Effector memory CD4-positive, alpha-beta T cell (primary cell): Measurements from ENCODE around the gene PHOX2B.

Experiments
- DNase-seq, 3 donors: peaks; one replicate each; pipeline ENCODE4 v3.0.0-alpha.2; 2020
- H3K27ac ChIP-seq: 2 replicates; pipeline ENCODE4 v1.7.0; 2013; ENCODE audit warnings: mild to moderate bottlenecking, low read length, moderate library complexity; ENCODE audit not compliant: insufficient read depth, poor library complexity, severe bottlenecking
- H3K27me3 ChIP-seq: replicated peaks from 2 replicates; pipeline ENCODE4 v1.7.0; 2013; ENCODE audit warnings: mild to moderate bottlenecking, low read length; ENCODE audit not compliant: insufficient read depth, control insufficient read depth, poor library complexity, severe bottlenecking
- H3K36me3 ChIP-seq: 2 replicates; pipeline ENCODE4 v1.7.0; 2013; ENCODE audit warnings: mild to moderate bottlenecking, low read length, moderate library complexity; ENCODE audit not compliant: control insufficient read depth, insufficient read depth
- H3K4me1 ChIP-seq: 2 replicates; pipeline ENCODE4 v1.7.0; 2013; ENCODE audit warnings: low read length, mild to moderate bottlenecking; ENCODE audit not compliant: control insufficient read depth, insufficient read depth, poor library complexity, severe bottlenecking
- H3K4me3 ChIP-seq: 2 replicates; pipeline ENCODE4 v1.7.0; 2013; ENCODE audit warnings: low read length, low read depth, mild to moderate bottlenecking; ENCODE audit not compliant: insufficient read depth, poor library complexity, severe bottlenecking
- H3K9me3 ChIP-seq: 2 replicates; pipeline ENCODE4 v1.7.0; 2013; ENCODE audit warnings: mild to moderate bottlenecking, low read length, moderate library complexity; ENCODE audit not compliant: control insufficient read depth

Gene PHOX2B

DNA sequence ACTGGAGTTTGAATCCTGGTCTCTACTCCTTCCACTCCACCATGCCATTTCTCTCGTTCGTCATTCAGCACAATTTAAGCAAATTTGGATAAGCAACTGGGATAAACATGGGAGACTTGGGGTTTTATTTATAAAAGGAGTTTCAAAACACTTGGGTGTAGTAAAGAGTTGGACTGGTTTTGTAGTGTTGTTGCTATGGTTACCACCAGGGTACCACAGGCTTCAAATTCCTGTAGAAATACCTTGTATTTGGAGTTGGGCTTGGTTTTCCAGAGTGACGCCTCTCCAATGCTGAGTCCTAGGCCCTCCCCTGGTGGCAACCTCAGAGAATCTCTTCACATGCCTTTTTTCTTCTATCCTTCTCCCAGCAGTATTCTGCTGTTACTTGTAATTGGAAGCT lies 27.9 kb upstream of the PHOX2B start:
- no peaks in the 10 kb centered on the region for H3K36me3 ChIP-seq
- no peaks in the 10 kb centered on the region for H3K27me3 ChIP-seq
- no peak overlapping the region for H3K27ac ChIP-seq
- H3K9me3 ChIP-seq: no peaks in the 10 kb centered on the region
- no peak for DNase-seq
- no peaks in the 10 kb centered on the region for H3K4me1 ChIP-seq
- no peak overlapping the region for H3K4me3 ChIP-seq

DNA sequence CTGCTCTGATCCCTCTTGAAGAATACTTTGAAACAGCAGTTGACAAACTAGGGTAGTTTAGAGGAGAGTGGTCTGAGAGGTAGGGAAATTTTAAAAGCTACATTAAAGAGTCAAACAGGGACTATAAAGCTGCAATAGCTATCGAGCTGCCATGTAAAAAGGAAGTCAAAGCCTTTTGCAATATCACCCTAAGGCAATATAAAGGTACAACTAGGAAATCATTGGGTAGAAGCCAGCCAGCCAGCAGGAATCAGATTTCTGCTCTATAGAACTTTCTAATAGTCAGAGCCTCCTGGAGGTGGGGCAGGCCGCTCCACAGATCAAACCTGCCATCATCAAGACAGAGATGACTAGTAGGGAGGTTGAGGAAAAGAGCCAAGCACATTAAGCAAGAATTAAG lies 15.2 kb upstream of the PHOX2B start:
- Histone ChIP-seq H3K27me3 (peaks cover 3% of the 10 kb centered on the region), H3K9me3 (no peaks in the 10 kb centered on the region), H3K27ac (no peak overlapping the region), H3K4me1 (no peaks in the 10 kb centered on the region), H3K36me3 (no peaks in the 10 kb centered on the region), H3K4me3 (no peak overlapping the region)
- no peak for DNase-seq

DNA sequence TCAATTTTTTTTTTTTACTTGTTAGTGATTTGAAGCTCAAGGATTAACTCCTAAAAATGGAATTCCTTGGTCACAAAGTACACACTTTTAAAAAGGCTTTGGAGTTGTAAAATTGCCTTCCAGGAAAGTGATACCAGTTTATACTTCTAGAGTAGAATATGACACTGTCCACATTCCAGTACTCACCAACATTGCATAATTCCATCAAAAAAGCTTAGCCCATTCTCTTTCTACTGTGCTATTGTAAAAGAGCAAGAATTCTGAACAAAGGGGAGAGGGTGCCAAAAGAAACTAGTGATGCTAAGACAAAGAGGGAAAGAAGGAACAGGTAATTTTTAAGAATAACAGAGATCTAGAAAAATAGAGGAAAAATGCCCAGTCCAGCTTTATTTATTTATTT lies 10.4 kb upstream of the PHOX2B start:
- H3K27me3 ChIP-seq: peaks cover 4% of the 10 kb centered on the region
- no peaks in the 10 kb centered on the region for H3K36me3 ChIP-seq
- no peak overlapping the region for H3K4me3 ChIP-seq
- H3K4me1 ChIP-seq: no peaks in the 10 kb centered on the region
- DNase-seq: no peak
- no peak overlapping the region for H3K27ac ChIP-seq
- H3K9me3 ChIP-seq: no peaks in the 10 kb centered on the region

DNA sequence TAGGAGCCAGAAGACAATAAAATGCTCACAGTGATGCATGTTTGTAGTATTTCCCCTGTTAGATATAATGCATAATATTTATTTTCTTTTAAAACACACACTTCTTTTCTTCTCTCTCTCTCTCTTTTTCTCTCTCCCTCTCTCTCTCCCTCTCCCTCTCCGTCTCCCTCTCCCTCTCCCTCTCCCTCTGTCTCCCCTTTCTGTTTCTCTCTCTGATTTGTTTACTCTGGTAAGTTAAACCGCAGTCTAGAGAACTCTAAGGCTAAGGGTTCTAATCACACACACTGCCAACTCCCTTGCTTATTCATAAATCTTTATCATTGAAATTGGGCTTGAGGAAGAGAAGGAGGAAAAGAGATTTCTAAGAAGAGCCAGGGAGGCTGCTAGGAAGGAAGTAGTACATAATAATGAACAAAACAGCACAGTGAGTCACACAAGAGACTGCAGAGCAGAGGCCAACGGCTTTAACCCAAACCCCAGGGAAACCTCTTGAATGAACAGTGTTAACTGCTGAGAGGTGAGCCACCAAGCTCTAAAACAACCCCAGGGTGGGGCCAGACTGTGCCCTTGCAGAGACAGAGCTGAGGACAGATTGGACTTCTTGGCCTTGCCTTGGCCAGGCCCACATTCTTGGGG lies 9.1 kb upstream of the PHOX2B start:
- no peak for DNase-seq
- Histone ChIP-seq H3K27ac (no peak overlapping the region), H3K9me3 (no peaks in the 10 kb centered on the region), H3K36me3 (no peaks in the 10 kb centered on the region), H3K4me3 (no peak overlapping the region), H3K4me1 (no peaks in the 10 kb centered on the region), H3K27me3 (peaks cover 8% of the 10 kb centered on the region)

DNA sequence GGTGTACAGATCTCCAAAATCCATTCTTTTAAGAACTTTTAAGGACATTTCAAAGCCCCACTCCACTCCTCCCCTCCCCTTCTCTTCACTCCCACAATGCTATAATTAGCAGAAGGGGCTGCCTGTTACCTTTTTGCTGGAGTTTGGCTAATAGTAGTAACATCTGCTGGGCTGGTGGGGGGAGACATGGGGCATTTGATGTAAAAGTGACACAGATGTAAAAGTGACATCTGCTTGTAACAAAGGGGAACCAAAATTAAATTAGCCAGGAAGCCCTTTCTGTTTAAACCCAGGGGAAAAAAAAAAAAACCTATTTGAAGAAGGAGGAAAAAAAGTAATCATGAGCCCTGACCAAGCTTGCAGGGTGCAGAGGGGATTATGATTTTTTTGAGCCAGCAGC lies 5.4 kb upstream of the PHOX2B start:
- H3K27ac ChIP-seq: no peak overlapping the region
- DNase-seq: no peak
- H3K4me3 ChIP-seq: no peak overlapping the region
- peaks cover 11% of the 10 kb centered on the region for H3K27me3 ChIP-seq
- no peaks in the 10 kb centered on the region for H3K9me3 ChIP-seq
- no peaks in the 10 kb centered on the region for H3K4me1 ChIP-seq
- no peaks in the 10 kb centered on the region for H3K36me3 ChIP-seq

DNA sequence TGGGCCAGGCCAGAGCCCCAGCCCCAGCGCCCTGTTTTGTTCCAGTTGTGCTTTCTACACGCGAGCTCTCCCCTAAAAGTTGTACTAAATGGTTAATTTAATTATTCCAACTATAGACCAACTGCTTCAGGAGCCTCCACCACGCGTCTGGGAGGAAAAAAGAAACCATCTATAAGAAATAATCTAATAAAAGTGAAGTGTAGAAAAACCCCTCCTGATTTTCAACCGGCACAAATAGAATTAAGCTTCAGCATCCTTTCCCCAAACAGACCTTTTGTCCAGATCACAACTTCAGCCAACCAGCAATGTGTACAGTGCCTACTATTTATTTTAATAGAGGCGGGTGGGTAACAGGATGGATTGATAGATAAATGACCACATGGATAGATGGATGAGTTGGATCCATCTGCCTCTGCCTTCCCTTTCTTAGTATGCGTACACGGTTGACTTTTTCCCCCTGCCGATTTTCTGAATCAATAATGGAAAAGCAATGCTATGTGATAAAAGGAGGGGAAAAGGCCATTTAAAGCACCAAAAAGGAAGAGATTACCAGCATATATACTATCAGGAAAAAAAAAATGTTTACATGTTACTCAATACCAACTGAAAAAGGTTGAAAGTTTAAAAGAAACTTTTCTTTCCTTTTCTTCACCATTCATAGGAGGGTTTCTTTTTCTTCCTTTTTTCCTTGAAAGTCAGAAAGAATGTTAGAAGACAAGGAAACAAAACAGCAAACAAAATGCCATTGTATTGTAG lies 3.7 kb upstream of the PHOX2B start:
- Histone ChIP-seq H3K9me3 (no peaks in the 10 kb centered on the region), H3K4me1 (no peaks in the 10 kb centered on the region), H3K4me3 (no peak overlapping the region), H3K27me3 (peaks cover 13% of the 10 kb centered on the region), H3K27ac (no peak overlapping the region), H3K36me3 (no peaks in the 10 kb centered on the region)
- DNase-seq: no peak

DNA sequence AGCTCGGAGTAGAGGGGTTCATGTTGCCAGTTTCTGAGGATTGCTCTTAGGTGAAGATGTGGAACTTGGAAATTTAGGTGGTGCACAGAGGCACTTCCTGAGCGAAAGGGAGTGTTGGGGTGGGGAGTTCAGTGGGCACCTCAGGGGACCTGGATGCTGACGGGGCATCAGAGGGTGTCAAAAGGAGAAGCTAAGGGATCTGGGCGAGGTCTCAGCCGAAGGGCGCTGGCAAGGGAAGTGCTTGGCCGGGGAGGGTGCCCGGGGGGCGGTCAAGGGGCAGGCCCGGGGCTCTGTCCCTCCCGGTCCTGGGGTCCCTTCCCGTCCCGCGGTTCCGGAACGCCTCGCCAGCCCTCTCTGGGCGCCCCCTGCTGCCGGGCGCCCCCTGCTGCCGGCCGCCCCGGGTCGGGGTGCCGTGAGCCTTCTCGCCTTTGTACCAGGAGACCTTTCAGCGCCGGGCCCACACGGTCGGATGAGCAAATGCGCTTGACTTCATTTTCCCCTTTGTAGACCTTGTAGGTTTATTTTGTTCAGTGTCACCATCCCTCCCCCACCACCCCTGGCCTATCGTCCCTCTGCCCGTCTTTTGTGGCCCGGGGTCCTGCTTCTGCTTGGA lies 3.0 kb upstream of the PHOX2B start:
- Histone ChIP-seq H3K4me1 (no peaks in the 10 kb centered on the region), H3K27ac (no peak overlapping the region), H3K36me3 (no peaks in the 10 kb centered on the region), H3K4me3 (no peak overlapping the region), H3K9me3 (no peaks in the 10 kb centered on the region), H3K27me3 (peaks cover 13% of the 10 kb centered on the region)
- DNase-seq: no peak

DNA sequence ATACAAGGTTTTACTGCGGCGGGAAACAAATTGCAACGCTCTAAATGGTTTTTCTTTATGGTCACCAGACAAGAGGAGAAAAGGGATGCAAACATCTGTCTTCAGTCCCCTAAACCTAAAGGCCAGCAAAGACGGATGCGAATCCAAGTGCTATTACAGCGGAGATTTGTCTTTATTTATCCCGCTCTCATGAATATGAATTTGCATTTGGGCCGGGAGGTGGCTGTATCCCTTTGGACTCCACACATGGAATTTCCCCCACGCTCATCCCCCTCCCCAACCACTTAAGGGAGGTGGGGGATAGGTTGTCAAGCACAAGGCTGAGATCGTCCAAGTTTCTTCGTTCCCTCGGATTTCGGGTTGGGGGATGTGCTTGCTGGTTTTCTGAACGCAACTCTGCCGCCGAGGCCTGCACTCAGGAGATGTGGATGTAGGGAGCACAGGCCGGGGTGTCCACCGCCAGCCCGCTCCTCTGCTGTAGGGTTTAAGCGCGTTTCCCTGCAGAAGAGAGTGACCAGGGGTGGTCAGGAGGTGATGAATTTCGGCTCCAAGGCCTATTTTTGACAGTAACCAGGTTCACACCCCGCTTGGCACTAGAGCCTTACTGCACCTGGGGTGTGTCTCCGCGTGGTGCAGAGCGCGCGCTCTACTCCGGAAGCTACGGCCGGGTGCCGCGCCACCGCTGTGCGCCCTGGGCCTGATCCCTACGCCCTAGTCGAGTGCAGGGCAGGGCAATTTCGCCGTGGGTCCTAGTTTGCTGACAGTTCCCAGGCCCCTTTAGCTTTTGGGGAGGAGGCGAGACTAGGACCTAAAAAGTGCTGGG lies 2.3 kb upstream of the PHOX2B start:
- Histone ChIP-seq H3K9me3 (no peaks in the 10 kb centered on the region), H3K27ac (no peak overlapping the region), H3K27me3 (peaks cover 13% of the 10 kb centered on the region), H3K36me3 (no peaks in the 10 kb centered on the region), H3K4me3 (no peak overlapping the region), H3K4me1 (no peaks in the 10 kb centered on the region)
- no peak for DNase-seq

DNA sequence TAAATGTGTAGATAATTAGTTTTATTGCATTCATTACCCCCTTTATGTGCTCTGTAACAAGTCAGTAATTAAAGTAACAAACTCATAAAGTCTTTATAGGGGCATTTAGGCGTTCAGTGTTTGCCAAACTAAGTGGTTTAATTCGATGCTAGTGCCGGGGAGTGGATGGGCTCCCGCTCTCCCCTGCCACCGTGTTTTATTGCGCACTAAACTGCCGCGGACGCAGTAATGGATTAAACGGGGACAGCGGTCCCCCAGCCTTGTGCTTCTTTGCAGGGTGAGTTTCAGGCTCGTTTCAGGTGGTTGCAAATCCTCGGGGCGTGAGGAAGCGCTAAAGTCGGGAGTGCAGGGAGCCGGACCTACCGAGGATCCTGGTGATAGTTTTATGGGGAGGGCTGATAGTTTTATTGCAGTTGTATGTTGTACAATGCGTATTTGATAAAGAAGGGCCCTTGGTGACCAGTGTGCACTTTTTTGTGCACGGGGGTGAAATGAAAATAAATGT lies 1.6 kb upstream of the PHOX2B start:
- no peak for DNase-seq
- Histone ChIP-seq H3K4me3 (no peak overlapping the region), H3K27ac (no peak overlapping the region), H3K27me3 (peaks cover 13% of the 10 kb centered on the region), H3K9me3 (no peaks in the 10 kb centered on the region), H3K36me3 (no peaks in the 10 kb centered on the region), H3K4me1 (no peaks in the 10 kb centered on the region)
